ENCODE data around the gene EPOP. TPM values are rescaled to one million over a fixed set of nuclear protein-coding genes. Genes with fewer than 3 reads are reported as not detected.
"Not testable (repeated sequence)": the region's sequence is repeated elsewhere in the genome, so short reads cannot be mapped to it uniquely, and the experiment has no call there.

The EPOP gene
- total RNA-seq, 2 donors from 2014 or later = 1.1 to 1.8 TPM

DNA sequence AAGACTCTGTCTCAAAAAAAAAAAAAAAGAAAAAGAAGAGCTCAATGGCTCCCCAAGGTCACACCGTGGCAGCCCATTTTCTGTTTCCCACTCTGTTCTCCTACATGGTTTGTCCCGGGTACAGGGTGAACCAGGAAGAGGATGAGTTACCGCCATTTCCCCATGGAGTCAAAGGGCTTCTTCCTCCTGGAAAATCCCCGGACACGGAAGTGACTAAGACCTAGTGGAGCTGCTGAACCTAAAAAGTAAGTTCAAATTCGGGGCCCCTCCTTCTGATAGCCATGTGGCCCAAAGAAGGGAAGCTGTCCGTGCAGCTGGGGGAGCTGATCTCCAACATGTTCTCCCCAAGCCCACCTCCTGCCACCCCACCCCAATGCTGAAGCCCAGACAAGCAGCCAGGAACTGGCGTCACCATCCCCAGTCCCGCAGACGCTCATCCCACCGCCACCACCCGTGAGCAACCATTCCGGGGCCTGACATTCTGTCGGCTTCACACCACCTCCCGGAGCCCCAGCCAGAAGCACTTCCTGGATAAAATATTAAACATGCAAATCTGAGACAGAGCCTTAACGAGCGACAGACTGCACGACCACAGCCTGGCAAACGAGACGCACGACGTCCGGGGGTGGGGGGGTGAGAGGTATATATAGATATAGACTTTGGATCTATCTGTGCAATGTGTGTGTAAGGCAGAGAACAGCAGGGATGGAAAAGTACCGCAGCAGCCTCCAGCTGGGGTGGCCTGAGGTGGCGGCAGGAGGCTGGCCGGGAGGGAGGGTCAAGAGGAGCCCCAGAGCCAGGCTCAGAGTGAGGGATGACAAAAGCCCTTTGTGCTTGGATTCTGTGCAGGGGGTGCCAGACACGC is 17.6 kb downstream of the EPOP start:
- Histone ChIP-seq H3K36me3 (no peaks in the 10 kb centered on the region), H3K27me3 (no peaks in the 10 kb centered on the region), H3K4me3 (no peak overlapping the region), H3K27ac (peak overlapping the region; percentile 32), H3K4me1 (no peaks in the 10 kb centered on the region), H3K9ac (ENCODE audit: low read depth in 2 of 2, low read length in 2 of 2) (no peak overlapping the region), H3K9me3 (no peaks in the 10 kb centered on the region)
- TF ChIP-seq CTCF (IDR thresholded peaks at IDR 0.05) = no peak
- intact Hi-C loops (cut with DNase I) = no loop called here
- DNase-seq = peak; percentile 29

GRCh38 chr17:38654411-38655398 is 20.1 kb downstream of the EPOP start:
- intact Hi-C loops (cut with DNase I) = no loop called here
- no peak for TF ChIP-seq CTCF (IDR thresholded peaks at IDR 0.05)
- Histone ChIP-seq H3K36me3 (no peaks in the 10 kb centered on the region), H3K9me3 (no peaks in the 10 kb centered on the region), H3K27me3 (no peaks in the 10 kb centered on the region), H3K4me3 (no peak overlapping the region), H3K4me1 (no peaks in the 10 kb centered on the region), H3K27ac (no peak overlapping the region), H3K9ac (ENCODE audit: low read depth in 2 of 2, low read length in 2 of 2) (no peak overlapping the region)
- no peak for DNase-seq

DNA sequence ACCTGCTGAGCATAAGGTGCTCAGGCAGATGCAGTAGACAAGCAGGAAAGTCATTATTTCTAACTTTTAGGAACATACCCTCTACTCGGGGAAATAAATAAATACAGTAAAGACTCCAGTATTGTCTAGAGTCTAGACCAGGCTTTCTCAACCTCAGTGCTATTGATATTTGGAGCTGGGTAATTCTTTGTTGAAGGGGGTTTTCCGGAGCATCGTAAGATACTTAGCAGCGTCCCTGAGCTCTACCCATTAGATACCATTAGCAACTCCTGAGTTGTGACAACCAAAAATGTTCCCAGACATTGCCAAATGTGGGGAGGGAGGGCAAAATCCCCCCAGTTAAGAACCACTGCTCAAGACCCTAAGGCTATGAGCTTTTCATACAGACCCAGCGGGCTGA is 21.1 kb downstream of the EPOP start:
- H3K27me3 ChIP-seq = no peaks in the 10 kb centered on the region
- H3K9ac ChIP-seq (ENCODE audit: low read depth in 2 of 2, low read length in 2 of 2) = no peak overlapping the region
- no peak for TF ChIP-seq CTCF (IDR thresholded peaks at IDR 0.05)
- H3K4me3 ChIP-seq = no peak overlapping the region
- no peak for DNase-seq
- intact Hi-C loops (cut with DNase I) = no loop called here
- H3K36me3 ChIP-seq = no peaks in the 10 kb centered on the region
- H3K9me3 ChIP-seq = no peaks in the 10 kb centered on the region
- no peak overlapping the region for H3K27ac ChIP-seq
- H3K4me1 ChIP-seq = no peaks in the 10 kb centered on the region

- H3K27ac ChIP-seq = no peak overlapping the region
- intact Hi-C loops (cut with DNase I) = no loop called here
- TF ChIP-seq CTCF (IDR thresholded peaks at IDR 0.05) = no peak
- H3K9me3 ChIP-seq = no peaks in the 10 kb centered on the region
- no peaks in the 10 kb centered on the region for H3K36me3 ChIP-seq
- H3K9ac ChIP-seq (ENCODE audit: low read depth in 2 of 2, low read length in 2 of 2) = no peak overlapping the region
- H3K4me1 ChIP-seq = no peaks in the 10 kb centered on the region
- DNase-seq = no peak
- no peaks in the 10 kb centered on the region for H3K27me3 ChIP-seq
- no peak overlapping the region for H3K4me3 ChIP-seq
These were observed 21.5 kb downstream of the EPOP start for GRCh38 chr17:38653230-38653629.

DNA sequence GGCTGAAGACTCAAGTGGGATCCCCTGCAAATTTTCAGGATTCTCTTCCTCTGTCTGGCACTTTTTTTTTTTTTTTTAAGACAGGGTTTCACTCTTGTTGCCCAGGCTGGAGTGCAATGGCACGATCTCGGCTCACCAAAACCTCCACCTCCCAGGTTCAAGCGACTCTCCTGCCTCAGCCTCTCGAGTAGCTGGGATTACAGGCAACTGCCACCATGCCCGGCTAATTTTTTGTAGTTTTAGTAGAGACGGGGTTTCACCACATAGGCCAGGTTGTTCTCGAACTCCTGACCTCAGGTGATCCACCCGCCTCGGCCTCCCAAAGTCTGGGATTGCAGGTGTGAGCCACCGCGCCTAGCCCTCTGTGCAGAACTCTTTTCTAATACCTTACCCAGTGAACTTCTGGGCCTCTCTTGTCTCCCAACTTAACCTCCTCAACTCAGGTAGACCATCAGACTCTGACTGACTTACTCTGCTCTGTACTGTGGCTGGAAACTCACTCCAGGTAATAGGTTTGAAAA is 24.0 kb downstream of the EPOP start:
- H3K9me3 ChIP-seq; H3K9ac ChIP-seq (ENCODE audit: low read depth in 2 of 2, low read length in 2 of 2); intact Hi-C loops (cut with DNase I); DNase-seq; H3K4me1 ChIP-seq; H3K36me3 ChIP-seq; H3K4me3 ChIP-seq; H3K27me3 ChIP-seq; H3K27ac ChIP-seq: not testable (repeated sequence)
